ENCODE data around the gene OR1E2.
"Not testable (repeated sequence)": the region's sequence is repeated elsewhere in the genome, so short reads cannot be mapped to it uniquely, and the experiment has no call there.

The OR1E2 gene

DNA sequence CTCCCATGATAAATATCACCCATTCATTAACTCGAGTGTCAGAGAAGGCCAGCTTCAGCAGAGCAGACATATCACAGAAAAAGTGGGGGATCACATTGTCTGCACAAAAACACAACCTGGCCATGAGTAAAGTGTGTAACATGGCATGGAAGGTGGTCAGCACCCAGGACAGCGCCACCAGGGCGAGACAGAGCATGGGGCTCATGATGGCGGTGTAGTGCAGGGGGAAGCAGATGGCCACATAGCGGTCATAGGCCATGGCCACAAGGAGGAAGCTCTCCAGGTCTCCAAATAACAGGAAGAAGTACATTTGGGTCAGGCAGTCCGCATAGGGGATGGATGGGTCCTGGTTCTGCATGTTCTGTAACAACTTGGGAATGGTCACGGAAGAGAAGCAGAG, 35.8 kb downstream of the OR1E2 start:
- not testable (repeated sequence) for DNase-seq

- no peak for DNase-seq
Observed at GRCh38 chr17:3389791-3390190, 43.9 kb downstream of the OR1E2 start.

GRCh38 chr17:3385869-3386816, 47.5 kb downstream of the OR1E2 start, which contains the start of gene OR3A2:
Gene OR3A2 (minus strand): TSS chr17:3386308.
- peak; percentile 48 for DNase-seq

Data from stimulated activated naive CD4-positive, alpha-beta T cell treated with Interleukin-2 at 50 U/mL for 16 hours (primary cell).